NK-92 (cell line): Measurements from ENCODE around the gene EYA3.

Source experiments
- DNase-seq: peaks from one replicate; lab custom pipeline; 2025; ENCODE audit not compliant: unreplicated experiment; lab: John Stamatoyannopoulos, UW

The EYA3 gene

DNA sequence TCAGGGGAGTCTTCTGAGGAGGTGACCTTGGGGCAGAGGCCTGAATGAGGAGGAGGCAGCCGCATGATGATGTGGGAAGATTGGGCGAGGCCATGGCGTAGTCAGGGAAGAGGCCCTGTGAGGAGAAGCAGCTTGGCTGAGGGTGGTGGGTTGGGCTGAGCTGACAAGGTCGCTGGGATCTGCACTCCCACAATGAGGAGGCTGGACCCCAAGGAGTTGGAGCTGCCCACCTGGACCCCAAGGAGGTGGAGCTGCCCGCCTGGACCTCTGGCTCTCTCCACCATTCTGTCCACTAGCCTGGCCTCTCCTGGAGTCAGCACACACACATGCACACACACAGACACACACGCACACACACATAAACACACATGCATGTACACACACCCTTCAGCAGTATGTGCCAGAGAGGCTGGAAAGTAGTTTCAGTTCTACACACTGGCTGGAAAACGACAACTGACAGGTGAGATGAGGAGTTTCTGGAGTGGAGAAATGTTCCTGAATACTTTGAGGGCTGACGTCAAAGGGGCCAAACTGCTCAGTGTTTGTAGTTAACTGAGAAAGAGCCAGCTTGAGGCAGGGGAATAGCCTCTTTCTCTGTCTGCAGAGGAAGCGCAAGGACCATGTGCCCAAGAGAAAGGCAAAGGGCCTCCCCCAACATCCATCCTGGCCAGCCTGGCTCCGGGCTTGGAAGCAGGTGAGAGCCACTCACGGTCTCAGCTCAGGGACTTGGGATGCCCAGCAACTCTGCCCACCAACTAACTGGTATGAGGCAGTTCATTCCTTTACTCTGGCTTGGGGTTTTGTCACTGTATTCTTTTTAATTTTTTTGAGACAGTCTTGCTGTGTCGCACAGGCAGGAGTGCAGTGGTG, 146.5 kb downstream of the EYA3 start:
- no peak for DNase-seq

DNA sequence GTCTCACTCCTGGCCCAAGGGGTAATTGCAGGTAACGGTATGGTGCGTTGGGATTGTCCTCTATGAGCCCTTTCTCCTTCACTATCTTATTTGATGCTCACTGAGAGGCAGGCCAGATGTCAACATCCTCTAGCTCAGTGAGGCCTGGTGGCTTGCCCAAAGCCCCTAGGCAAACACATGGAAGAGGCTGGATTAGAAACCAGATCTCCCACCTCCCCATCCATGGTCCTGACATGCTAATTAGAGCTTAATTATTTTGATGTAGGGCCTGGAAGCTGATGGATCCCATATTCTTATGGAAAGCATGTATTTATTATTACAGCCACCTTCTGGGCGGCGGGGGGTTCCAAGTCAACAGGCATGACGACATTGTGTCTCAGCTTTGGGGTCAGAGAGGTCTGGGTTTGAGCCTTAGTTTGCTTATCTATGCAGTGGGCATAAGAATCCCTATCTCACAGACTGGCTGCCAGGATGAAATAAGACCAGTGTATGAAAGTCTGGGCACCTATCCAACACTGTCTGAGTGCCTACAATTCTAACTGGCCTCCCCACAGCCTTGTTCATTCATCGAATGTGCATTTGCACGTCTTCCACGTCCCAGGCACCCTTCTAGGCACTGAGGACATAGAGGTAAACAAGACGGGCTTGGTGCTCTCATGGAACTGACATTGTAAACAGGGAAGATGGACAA, 147.4 kb downstream of the EYA3 start:
- no peak for DNase-seq

DNA sequence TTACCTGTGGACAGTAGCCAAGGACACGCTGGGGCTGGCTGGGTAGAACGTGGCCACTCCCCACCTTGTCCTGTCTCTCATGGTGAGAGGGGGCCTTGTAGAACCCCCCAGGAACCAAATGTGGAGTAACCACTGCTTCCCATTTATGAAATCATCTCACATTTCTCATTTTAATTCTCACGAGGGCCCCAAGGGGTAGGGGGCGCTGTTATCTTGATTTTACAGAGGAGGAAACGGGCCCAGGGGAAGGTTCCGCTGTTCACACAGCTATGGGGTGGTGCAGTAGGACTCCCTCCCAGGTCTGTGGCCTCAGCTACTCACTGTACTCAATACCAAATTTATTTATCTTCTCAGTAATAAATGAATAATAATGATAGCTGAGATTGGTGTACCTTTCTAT, 148.1 kb downstream of the EYA3 start:
- DNase-seq, result no peak

DNA sequence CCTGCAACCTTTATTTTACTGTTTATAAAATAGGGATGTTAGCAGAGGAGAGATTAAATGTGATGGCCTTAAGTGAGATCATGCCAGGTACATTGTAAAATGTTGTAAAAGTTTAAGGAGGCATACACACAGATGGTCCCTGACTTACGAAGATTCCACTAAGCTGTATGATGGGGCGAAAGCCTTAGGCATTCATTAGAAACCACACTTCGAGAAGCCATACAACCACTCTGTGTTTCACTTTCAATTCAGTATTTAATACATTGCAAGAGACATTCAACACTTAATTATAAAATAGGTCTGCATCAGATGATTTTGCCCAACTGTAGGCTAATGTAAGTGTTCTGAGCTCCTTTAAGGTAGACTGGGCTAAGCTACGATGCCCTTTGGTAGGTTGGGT, 149.9 kb downstream of the EYA3 start:
- no peak for DNase-seq

DNA sequence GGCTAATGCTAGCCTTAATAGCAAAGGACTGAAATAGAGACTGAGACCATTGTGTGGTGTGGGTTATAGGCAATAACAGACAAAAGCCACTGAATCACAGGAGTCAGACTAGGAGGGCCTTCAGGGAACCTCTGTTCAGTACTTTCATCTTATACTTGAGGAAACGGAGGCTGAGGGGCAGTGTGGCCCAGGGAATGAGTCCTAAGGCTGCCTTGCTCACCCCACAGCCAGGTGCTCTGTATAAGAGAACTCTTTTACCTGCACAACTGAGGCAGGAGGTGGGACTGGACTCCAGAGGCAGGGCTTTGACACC, 150.9 kb downstream of the EYA3 start:
- DNase-seq, result no peak

GRCh38 chr1:27936370-27936769, 152.0 kb downstream of the EYA3 start:
- no peak for DNase-seq

DNA sequence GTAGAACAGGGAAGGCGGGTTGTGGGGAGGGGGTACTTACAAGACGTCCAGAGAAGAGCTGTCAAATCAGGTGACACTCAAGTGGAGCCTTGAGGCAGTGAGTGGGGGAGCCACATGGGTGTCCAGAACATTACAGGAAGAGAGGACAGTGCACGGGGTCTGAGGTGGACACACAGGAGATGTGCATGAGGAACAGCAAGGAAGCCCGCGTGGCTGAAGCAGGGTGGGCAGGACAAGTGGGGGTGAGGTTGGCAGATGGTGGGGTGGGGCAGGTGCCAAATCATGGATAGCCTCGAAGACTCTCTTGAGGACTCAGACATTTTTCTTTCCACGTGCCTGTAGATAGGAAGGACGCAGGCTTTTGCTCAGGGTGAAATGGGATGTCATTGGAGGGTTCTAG, 152.7 kb downstream of the EYA3 start:
- DNase-seq, result no peak

DNA sequence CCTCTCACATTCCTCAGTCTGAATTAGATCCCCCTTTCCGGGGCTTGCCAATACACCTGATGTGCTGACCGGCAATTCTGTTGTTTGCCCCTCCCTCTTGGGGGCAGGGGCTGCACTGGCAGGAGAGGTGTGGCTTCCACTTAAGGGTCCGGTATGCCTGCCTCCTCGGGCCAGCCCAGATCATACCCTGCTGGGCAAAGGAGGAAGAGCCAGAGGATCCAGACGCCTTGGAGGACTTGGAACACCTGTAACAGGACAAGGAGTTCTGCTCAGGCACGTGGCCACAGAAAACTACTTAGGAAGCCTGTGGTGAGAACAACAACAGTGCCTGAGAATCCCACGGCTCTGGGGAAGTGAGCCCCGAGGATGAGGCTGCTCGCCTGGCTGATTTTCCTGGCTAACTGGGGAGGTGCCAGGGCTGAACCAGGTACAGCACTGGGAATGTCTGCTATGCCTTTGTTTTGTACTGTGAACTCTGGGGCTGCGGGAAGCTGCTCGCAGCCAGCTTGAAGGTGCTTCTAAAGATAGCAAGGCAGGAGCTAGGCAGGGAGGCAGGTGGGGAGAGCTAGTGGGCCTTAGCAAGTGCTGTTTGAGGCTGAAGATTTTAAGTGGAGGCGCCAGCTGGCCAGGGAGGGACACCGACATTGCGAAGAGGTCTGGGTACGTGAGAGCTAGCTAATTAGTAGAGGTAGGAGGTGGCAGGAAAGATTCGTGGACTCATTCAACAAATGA, 153.4 kb downstream of the EYA3 start, which contains the start of gene SMPDL3B:
Gene SMPDL3B, plus strand, starts transcription at position 183 of the 732 bp plus-strand sequence. Its CDS starts 184 bp downstream, at position 367.
- DNase-seq, result no peak

DNA sequence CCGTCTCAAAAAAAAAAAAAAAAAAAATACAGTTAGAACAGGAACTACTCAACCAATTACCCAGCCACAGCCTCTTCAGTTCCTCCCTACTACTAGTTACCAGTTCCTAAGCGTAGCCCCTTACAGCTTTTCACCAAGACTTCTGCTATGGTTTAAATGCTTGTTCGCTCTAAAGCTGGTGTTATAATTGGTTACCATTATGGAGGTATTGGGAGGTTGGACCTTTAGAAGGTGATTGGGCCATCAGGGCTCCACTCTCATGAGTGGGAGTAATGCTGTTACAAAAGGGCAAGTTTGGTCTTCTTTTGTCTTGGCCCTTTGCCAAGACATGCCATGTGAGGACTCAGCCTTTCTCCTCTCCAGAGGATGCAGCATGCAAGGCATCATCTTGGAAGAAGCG, 156.7 kb downstream of the EYA3 start:
- DNase-seq, result no peak

DNA sequence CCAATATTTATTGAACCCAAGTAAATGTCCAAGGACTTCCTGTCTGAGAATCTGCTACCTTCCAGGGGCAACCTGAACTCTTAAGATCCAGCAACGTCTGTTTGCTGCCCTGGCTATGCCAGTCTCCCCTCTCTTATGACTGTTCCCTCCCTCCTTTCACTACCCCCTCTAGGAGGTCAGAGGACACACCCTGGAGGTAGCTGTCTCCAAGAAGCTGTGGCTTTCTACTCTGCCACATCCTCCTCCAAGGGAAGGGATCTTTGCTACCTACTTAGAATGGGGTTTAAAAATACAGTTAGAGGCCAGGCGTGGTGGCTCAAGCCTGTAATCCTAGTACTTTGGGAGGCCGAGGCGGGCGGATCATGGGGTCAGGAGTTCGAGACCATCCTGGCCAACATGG, 157.2 kb downstream of the EYA3 start:
- DNase-seq, result no peak

- DNase-seq, result no peak
Measured at GRCh38 chr1:27928216-27928954, 160.0 kb downstream of the EYA3 start.

GRCh38 chr1:27922272-27922671, 166.1 kb downstream of the EYA3 start:
- no peak for DNase-seq
